ENCODE data around the gene RNASE4. TPM values are rescaled to one million over a fixed set of nuclear protein-coding genes. Genes with fewer than 3 reads are reported as not detected.

Gene RNASE4
- total RNA-seq, 1 experiment from 2014 or later: not detected

- no CpG with 5 or more reads among the region's 2 CpGs for WGBS (ENCODE audit: extremely low coverage, insufficient read length, low lambda C conversion rate)
- Histone ChIP-seq H3K9me3 (ENCODE audit: control insufficient read depth, low read depth, low read length) (no peaks in the 10 kb centered on the region), H3K27me3 (ENCODE audit: insufficient read depth, low read length) (no peaks in the 10 kb centered on the region; the same call in 1 of the 2 replicates), H3K79me2 (ENCODE audit: insufficient read depth, low read length) (no peaks in the 10 kb centered on the region), H3K56ac (ENCODE audit: insufficient read length, low read depth, low read length) (no peak overlapping the region), H3K14ac (ENCODE audit: insufficient read depth, low read length) (no peak overlapping the region), H2BK20ac (ENCODE audit: low read depth, low read length, poor library complexity, severe bottlenecking) (no peak overlapping the region), H4K91ac (ENCODE audit: insufficient read length, low read depth, low read length) (no peak overlapping the region), H3K4me2 (ENCODE audit: insufficient read depth, insufficient read length, low read length) (no peak overlapping the region), H4K5ac (ENCODE audit: insufficient read length, low read depth, low read length) (no peak overlapping the region), H2BK5ac (ENCODE audit: insufficient read length, low read length) (no peak overlapping the region), H2BK120ac (ENCODE audit: low read depth, low read length, poor library complexity, severe bottlenecking) (no peak overlapping the region), H3K23ac (ENCODE audit: insufficient read length, low read depth, low read length) (no peak overlapping the region), H2BK12ac (ENCODE audit: insufficient read length, low read depth, low read length) (no peak overlapping the region), H3K27ac (ENCODE audit: insufficient read length, low read depth, low read length) (no peak overlapping the region), H3K18ac (ENCODE audit: insufficient read length, low read depth, low read length) (no peak overlapping the region), H2AFZ (ENCODE audit: low read length) (no peak overlapping the region), H3K9ac (ENCODE audit: extremely low read depth, insufficient read length, low read length) (no peak overlapping the region), H4K20me1 (ENCODE audit: control insufficient read depth, insufficient read depth, insufficient read length) (peaks cover 3% of the 10 kb centered on the region), H3K79me1 (ENCODE audit: insufficient read depth, low read depth, low read length, poor library complexity, severe bottlenecking) (no peaks in the 10 kb centered on the region), H2AK5ac (ENCODE audit: insufficient read length, low read length) (no peak overlapping the region), H4K8ac (replicated peaks; ENCODE audit: insufficient read length, low read depth, low read length) (no peak overlapping the region), H3K23me2 (ENCODE audit: insufficient read length, low read depth, low read length, poor library complexity, severe bottlenecking) (peaks cover 6% of the 10 kb centered on the region), H3T11ph (ENCODE audit: low read length) (no peak overlapping the region), H3K4ac (ENCODE audit: low read depth, low read length) (no peak overlapping the region), H3K4me1 (ENCODE audit: insufficient read depth, low read length) (no peaks in the 10 kb centered on the region), H2BK15ac (ENCODE audit: low read depth, low read length) (no peak overlapping the region)
- DNase-seq: no peak
- Mint-ChIP-seq H3K27ac (no peak overlapping the region), H3K4me3 (no peak overlapping the region), H3K36me3 (ENCODE audit: insufficient read depth in 1 of 3, low read depth in 3 of 3) (no peaks in the 10 kb centered on the region), H3K27me3 (ENCODE audit: low read depth) (peaks cover 34% of the 10 kb centered on the region), H3K9me3 (no peaks in the 10 kb centered on the region; a peak in 1 of 5 replicates), H3K4me1 (peaks cover 2 to 6% of the 10 kb centered on the region in 2 experiments; a peak in 2 of 4 replicates)
- no peak for TF ChIP-seq CTCF (conservative IDR thresholded peaks at IDR 0.05)
These were observed 16.4 kb upstream of the RNASE4 start for GRCh38 chr14:20667957-20668356.
